H54 (cell line): Measurements from ENCODE around the gene FES.

ENCODE experiments used
- DNase-seq: peaks from one replicate; pipeline ENCODE4 v3.0.0; 2011; ENCODE audit warnings: low spot score, mixed read lengths; ENCODE audit not compliant: insufficient read length
- FAIRE-seq: peaks from 3 replicates; lab custom pipeline; 2011; peaks lifted over from hg19 to GRCh38; lab: Jason Lieb, UNC
- POLR2A ChIP-seq: IDR thresholded peaks from 2 replicates; pipeline ENCODE4 v1.6.1; 2011; ENCODE audit warnings: low read depth, mild to moderate bottlenecking, low read length

The FES gene

DNA sequence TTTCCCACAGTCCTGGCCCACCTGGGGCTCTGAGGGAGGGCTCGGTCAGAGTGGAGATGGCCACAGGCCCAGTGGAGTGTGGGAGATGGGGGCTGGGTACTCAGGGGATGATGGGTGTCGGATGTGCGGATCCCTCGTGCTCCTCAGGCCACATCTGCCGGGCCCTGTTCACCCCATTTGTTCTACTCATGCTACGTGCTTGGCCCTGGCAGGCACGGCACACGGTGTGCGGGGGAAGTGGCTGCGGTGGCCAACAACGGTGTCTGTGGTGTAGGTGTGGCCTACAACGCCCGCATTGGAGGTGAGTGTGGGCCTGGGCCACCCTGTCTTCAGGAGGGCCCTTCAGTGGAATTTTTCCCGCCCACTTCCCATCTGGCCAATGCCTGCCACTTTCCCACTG lies 7.0 kb upstream of the FES start:
- FAIRE-seq (no peak), DNase-seq (no peak)
- TF ChIP-seq POLR2A, result no peak

DNA sequence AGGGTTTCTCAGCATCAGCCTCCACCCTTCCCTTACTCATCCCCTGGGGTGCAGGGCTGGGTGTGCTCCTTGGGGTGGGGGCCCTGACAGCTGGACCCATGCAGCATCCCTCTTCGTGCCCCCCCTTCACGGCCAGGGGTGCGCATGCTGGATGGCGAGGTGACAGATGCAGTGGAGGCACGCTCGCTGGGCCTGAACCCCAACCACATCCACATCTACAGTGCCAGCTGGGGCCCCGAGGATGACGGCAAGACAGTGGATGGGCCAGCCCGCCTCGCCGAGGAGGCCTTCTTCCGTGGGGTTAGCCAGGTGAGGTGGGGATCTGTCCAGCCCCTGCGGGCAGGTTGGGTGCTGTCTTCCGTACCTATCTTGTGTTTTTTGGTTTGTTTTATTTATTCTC lies 6.3 kb upstream of the FES start:
- FAIRE-seq (no peak), DNase-seq (no peak)
- no peak for TF ChIP-seq POLR2A

DNA sequence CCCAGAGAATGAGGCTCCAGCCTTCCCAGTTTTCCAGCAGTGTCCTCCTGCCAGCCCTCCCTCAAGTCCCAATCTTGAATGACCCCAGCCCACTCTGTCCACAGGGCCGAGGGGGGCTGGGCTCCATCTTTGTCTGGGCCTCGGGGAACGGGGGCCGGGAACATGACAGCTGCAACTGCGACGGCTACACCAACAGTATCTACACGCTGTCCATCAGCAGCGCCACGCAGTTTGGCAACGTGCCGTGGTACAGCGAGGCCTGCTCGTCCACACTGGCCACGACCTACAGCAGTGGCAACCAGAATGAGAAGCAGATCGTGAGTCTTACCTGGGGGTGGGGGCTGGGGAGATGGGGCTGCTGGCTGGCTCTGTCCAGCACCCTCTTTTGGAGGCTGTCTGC lies 5.6 kb upstream of the FES start:
- no peak for FAIRE-seq
- no peak for TF ChIP-seq POLR2A
- no peak for DNase-seq

DNA sequence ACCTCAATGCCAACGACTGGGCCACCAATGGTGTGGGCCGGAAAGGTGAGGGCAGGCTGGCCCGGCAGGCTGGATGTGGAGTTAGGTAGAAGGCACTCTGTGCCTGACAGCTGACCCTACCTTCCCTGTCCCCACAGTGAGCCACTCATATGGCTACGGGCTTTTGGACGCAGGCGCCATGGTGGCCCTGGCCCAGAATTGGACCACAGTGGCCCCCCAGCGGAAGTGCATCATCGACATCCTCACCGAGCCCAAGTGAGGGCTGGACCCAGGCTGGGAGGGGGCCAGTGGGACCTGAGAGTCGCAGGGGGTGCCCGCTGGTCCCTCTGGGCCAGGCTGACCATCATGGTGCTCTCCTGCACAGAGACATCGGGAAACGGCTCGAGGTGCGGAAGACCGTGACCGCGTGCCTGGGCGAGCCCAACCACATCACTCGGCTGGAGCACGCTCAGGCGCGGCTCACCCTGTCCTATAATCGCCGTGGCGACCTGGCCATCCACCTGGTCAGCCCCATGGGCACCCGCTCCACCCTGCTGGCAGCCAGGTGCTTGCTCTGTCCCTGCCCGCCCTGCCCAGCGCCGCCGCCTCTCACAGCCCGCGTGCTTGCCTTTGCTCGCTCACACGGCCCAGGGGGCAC lies 4.5 kb upstream of the FES start:
- FAIRE-seq (no peak), DNase-seq (no peak)
- TF ChIP-seq POLR2A, result no peak

DNA sequence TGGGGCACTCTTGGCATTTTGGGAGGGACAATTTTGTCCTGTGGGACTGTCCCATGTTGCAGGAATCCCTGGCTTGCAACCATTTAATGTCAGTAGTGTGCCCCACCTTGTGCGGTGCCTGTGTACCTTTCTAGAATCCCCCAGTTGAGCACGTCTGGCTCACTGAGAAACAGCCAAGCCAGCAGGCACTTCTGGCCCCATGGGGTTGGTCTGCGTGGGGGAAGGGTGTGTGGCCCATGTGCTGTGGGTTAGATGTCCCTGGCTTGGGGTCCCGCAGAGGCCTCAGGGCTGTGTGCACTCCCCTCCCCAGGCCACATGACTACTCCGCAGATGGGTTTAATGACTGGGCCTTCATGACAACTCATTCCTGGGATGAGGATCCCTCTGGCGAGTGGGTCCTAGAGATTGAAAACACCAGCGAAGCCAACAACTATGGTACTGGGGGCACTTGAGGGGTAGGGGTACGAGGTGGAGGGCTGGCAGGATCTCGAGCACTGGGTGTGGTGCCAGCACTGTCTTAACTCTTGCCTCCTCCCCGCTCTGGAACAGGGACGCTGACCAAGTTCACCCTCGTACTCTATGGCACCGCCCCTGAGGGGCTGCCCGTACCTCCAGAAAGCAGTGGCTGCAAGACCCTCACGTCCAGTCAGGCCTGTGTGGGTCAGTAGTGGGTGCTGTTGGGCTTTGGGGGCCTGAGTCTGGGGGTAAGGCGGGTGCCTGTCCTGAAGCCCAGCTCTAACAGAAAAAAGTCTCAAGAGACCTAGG lies 3.7 kb upstream of the FES start:
- TF ChIP-seq POLR2A, result no peak
- DNase-seq (no peak), FAIRE-seq (no peak)

DNA sequence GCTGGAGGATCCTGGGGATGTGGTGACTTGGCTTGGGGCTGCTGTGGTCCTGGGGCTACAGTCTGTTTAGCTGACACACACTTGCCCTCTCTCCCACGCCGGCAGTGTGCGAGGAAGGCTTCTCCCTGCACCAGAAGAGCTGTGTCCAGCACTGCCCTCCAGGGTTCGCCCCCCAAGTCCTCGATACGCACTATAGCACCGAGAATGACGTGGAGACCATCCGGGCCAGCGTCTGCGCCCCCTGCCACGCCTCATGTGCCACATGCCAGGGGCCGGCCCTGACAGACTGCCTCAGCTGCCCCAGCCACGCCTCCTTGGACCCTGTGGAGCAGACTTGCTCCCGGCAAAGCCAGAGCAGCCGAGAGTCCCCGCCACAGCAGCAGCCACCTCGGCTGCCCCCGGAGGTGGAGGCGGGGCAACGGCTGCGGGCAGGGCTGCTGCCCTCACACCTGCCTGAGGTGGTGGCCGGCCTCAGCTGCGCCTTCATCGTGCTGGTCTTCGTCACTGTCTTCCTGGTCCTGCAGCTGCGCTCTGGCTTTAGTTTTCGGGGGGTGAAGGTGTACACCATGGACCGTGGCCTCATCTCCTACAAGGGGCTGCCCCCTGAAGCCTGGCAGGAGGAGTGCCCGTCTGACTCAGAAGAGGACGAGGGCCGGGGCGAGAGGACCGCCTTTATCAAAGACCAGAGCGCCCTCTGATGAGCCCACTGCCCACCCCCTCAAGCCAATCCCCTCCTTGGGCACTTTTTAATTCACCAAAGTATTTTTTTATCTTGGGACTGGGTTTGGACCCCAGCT lies 2.9 kb upstream of the FES start:
- no peak for FAIRE-seq
- no peak for DNase-seq
- TF ChIP-seq POLR2A, result no peak

DNA sequence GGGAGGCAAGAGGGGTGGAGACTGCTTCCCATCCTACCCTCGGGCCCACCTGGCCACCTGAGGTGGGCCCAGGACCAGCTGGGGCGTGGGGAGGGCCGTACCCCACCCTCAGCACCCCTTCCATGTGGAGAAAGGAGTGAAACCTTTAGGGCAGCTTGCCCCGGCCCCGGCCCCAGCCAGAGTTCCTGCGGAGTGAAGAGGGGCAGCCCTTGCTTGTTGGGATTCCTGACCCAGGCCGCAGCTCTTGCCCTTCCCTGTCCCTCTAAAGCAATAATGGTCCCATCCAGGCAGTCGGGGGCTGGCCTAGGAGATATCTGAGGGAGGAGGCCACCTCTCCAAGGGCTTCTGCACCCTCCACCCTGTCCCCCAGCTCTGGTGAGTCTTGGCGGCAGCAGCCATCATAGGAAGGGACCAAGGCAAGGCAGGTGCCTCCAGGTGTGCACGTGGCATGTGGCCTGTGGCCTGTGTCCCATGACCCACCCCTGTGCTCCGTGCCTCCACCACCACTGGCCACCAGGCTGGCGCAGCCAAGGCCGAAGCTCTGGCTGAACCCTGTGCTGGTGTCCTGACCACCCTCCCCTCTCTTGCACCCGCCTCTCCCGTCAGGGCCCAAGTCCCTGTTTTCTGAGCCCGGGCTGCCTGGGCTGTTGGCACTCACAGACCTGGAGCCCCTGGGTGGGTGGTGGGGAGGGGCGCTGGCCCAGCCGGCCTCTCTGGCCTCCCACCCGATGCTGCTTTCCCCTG lies 2.2 kb upstream of the FES start:
- no peak for FAIRE-seq
- DNase-seq, result no peak
- TF ChIP-seq POLR2A, result no peak

DNA sequence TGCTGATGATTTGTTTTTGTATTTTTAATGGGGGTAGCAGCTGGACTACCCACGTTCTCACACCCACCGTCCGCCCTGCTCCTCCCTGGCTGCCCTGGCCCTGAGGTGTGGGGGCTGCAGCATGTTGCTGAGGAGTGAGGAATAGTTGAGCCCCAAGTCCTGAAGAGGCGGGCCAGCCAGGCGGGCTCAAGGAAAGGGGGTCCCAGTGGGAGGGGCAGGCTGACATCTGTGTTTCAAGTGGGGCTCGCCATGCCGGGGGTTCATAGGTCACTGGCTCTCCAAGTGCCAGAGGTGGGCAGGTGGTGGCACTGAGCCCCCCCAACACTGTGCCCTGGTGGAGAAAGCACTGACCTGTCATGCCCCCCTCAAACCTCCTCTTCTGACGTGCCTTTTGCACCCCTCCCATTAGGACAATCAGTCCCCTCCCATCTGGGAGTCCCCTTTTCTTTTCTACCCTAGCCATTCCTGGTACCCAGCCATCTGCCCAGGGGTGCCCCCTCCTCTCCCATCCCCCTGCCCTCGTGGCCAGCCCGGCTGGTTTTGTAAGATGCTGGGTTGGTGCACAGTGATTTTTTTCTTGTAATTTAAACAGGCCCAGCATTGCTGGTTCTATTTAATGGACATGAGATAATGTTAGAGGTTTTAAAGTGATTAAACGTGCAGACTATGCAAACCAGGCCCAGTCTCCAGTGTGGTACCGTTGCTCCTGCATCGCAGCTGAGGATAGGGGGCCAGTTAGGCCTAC lies 1.4 kb upstream of the FES start:
- FAIRE-seq, result no peak
- TF ChIP-seq POLR2A, result no peak
- DNase-seq, result no peak

DNA sequence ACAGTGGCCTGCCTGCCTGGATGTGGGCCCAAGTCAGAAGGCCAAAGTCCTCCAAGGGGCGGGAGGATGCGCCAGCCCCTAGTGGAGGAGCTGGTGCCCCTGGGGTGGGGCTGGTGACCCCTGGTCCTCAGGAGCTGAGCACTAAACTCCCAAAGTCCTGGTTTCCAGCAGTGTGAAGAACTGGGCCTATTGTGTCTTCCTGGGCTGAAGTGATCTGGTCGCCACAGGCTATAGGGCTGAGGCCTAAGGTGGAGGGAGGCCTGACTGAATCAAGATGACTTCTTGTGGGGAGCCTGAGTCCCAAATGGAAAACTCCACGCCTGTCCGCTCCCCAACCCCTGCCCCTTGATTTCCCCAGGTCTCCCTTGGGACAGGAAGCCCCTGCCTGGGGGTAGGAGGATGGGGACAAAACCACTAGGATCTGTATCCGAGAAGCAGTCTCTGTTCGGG lies 753 bp upstream of the FES start:
- TF ChIP-seq POLR2A, result no peak
- FAIRE-seq (no peak), DNase-seq (no peak)

DNA sequence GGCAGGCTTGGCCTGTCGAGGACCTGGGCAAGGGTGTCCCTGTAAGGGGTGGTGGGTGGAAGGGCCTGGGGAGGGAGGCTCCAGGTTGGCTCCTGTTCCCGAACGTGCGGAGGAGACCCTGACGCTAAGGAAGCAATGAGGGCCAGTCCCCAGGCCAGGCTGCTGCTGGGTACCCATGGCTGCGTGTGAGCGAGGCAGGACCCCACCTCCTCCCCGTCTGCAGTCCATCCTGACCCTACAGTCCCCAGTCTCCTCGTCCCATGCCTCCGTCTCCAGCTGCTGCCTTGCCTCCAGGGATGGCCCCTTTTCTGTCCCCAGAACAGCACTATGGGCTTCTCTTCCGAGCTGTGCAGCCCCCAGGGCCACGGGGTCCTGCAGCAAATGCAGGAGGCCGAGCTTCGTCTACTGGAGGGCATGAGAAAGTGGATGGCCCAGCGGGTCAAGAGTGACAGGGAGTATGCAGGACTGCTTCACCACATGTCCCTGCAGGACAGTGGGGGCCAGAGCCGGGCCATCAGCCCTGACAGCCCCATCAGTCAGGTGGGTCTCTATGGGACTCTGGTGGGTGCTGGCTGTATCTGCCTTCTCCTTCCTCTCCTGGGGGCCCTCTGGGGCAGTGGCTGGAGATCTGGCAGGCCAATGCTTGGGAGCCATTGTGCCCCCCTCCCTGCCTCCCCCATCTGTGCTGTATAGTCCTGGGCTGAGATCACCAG lies 571 bp downstream of the FES start:
- FAIRE-seq, result no peak
- TF ChIP-seq POLR2A, result no peak
- DNase-seq, result no peak

DNA sequence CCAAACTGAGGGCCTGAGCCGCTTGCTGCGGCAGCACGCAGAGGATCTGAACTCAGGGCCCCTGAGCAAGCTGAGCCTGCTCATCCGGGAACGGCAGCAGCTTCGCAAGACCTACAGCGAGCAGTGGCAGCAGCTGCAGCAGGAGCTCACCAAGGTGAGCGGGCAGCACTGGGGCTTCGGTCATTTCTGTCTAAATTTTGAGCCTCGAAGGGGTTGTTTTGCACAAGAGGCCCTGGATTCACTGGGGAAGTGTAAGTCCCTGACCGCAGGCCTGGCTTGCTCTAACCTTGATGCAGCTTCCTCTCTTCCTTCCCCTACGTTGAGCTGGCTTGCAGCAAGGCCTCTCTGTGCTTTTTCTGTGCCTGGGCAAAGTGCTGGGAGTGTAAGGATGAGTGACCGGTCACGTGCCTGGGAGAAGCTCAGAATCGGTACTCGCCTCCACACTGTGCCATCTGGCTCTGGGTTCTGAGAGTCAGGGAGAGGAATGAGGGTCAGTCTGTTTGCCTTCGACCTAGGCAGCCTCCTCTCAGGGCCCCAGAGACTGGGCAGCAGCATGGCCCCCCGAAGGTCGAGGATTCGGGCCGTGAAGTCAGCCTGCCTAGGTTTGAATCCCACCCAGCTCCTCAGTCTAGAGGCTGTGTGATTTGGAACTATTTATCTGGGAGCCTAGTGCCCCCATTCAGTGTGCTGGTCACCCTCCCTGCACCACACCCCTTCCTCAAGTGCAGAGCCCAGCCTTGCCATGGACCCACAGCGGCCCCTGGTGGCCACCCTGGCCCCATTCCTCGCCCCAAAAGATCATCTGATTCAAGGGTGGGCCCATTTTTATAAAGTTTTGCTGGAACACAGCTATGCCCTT lies 1.4 kb downstream of the FES start:
- FAIRE-seq, result no peak
- no peak for TF ChIP-seq POLR2A

DNA sequence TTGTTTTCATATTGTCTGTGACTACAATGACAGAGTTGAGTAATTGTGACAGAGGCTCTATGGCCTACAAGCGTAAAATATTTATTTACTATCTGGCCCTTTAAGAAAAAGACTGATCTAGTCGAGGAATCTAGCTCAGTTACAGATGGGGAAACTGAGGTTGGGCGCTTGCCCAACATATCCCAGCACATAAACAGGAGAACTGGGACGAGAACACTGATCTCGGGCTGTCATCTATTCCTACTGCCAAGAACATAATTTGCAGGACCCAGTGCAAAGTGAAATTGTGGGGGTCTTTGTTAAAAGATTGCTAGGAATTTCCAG lies 1.9 kb downstream of the FES start:
- TF ChIP-seq POLR2A, result no peak
- FAIRE-seq (no peak), DNase-seq (no peak)

More for the DNA sequence above, 1.4 kb downstream of the FES start:
- no peak for DNase-seq
